HepG2 (cell line): ENCODE measurements around the gene SNRNP25. TPM values are rescaled to one million over a fixed set of nuclear protein-coding genes. Genes with fewer than 3 reads are reported as not detected.

Experiments used
- ATAC-seq: fragments of 200-7000 bp; cut with Tn5 transposase; 3 replicates; pipeline ENCODE4 v1.9.1; 2020; ENCODE audit warnings: mild to moderate bottlenecking, moderate library complexity
- BruUV-seq: library from RNA; stranded (reverse); fragments of 400-500 nt; replicated peaks from 2 replicates; lab custom pipeline; 2021; lab: Mats Ljungman, UMichigan
- CTCF ChIA-PET: fragments of 300-600 bp; formaldehyde crosslinking; extraction: SDS; loops from one replicate; lab custom pipeline; 2021; ENCODE audit warnings: low total read pairs, inconsistent platforms, low intra/inter-chr PET ratio; lab: Yijun Ruan, JAX
- POLR2A ChIA-PET: fragments of 350-600 bp; sonication (Branson Sonifier 250); formaldehyde crosslinking; loops from one replicate; lab custom pipeline; 2020; ENCODE audit warnings: antibody characterized with exemption, inconsistent platforms; lab: Yijun Ruan, JAX
- DNase-seq: peaks from one replicate; pipeline ENCODE4 v3.0.0-alpha.2; 2015; ENCODE audit warnings: low spot score
- FAIRE-seq: peaks from 3 replicates; lab custom pipeline; 2011; peaks lifted over from hg19 to GRCh38; lab: Jason Lieb, UNC
- H2AFZ ChIP-seq: one replicate; pipeline ENCODE4 v1.6.1; 2011; ENCODE audit warnings: low read length, inconsistent platforms
- H3K27ac ChIP-seq: fragments of 300-600 bp; 3 replicates; pipeline ENCODE4 v1.8.0; 2011; ENCODE audit warnings: mixed run types, mild to moderate bottlenecking, mixed read lengths, low read length, inconsistent platforms; ENCODE audit not compliant: insufficient read depth; ENCODE audit errors: extremely low read length
- H3K27me3 ChIP-seq, 2 experiments: fragments of 200-600 bp in 1 of 2; 2 replicates in 1 of 2; 3 replicates in 1 of 2; pipeline versions ENCODE4 v1.6.0 to v1.8.0; 2011; ENCODE audit warnings: low read length in 2 of 2, mild to moderate bottlenecking in 2 of 2, moderate library complexity in 2 of 2, inconsistent platforms in 1 of 2; ENCODE audit not compliant: insufficient read depth in 2 of 2, control insufficient read depth in 1 of 2
- H3K36me3 ChIP-seq, 2 experiments: fragments of 200-600 bp in 1 of 2; replicated peaks in 1 of 2; 2 replicates in 1 of 2; 3 replicates in 1 of 2; pipeline versions ENCODE4 v1.5.1 to v1.8.0; 2011; ENCODE audit warnings: low read length in 2 of 2, inconsistent platforms in 1 of 2; ENCODE audit not compliant: insufficient read depth in 2 of 2, control insufficient read depth in 1 of 2
- H3K4me1 ChIP-seq: 2 replicates; pipeline ENCODE4 v1.5.1; 2012; ENCODE audit warnings: low read length, inconsistent platforms; ENCODE audit not compliant: insufficient read depth
- H3K4me2 ChIP-seq: 2 replicates; pipeline ENCODE4 v1.6.0; 2011; ENCODE audit warnings: low read depth, low read length, inconsistent platforms
- H3K4me3 ChIP-seq, 3 experiments: fragments of 200-600 bp in 1 of 3; sonication (generic), shearing (Covaris generic) in 1 of 3; replicated peaks in 1 of 3; 2 replicates each; pipeline ENCODE4 v1.5.1; 2011 to 2016; ENCODE audit warnings: low read length in 3 of 3, inconsistent platforms in 2 of 3, low read depth in 2 of 3, mild to moderate bottlenecking in 2 of 3, control low read depth in 1 of 3, mixed read lengths in 1 of 3; ENCODE audit not compliant: insufficient read depth in 1 of 3
- H3K79me2 ChIP-seq: one replicate; pipeline ENCODE4 v1.6.1; 2011; ENCODE audit warnings: low read length, inconsistent platforms; ENCODE audit not compliant: insufficient read depth
- H3K9ac ChIP-seq: 2 replicates; pipeline ENCODE4 v1.6.0; 2011; ENCODE audit warnings: mild to moderate bottlenecking, low read depth, low read length, inconsistent platforms; ENCODE audit not compliant: insufficient read depth
- H3K9me3 ChIP-seq: 2 replicates; pipeline ENCODE4 v1.5.1; 2012; ENCODE audit warnings: mild to moderate bottlenecking, low read length
- H4K20me1 ChIP-seq: 2 replicates; pipeline ENCODE4 v1.6.0; 2011; ENCODE audit warnings: inconsistent platforms, mild to moderate bottlenecking, low read length, moderate library complexity; ENCODE audit not compliant: insufficient read depth
- ELF3 ChIP-seq: IDR thresholded peaks from 2 replicates; pipeline ENCODE4 v1.6.1; 2016; ENCODE audit warnings: missing genetic modification reagents, missing compliant biosample characterization
- GATAD1 ChIP-seq: IDR thresholded peaks from 2 replicates; pipeline ENCODE4 v1.6.1; 2016; ENCODE audit warnings: missing genetic modification reagents, missing compliant biosample characterization
- KDM2A ChIP-seq: sonication (generic); formaldehyde crosslinking; IDR thresholded peaks from 2 replicates; pipeline ENCODE4 v1.4.0; 2020; ENCODE audit warnings: low read depth, missing genetic modification reagents, borderline replicate concordance
- MAX ChIP-seq: IDR thresholded peaks from 2 replicates; pipeline ENCODE4 v1.6.1; 2012; ENCODE audit warnings: inconsistent platforms
- MYC ChIP-seq: sonication (generic); formaldehyde crosslinking; IDR thresholded peaks from 2 replicates; pipeline ENCODE4 v1.9.0; 2021; ENCODE audit warnings: missing genetic modification reagents, borderline replicate concordance
- NFRKB ChIP-seq: fragments of 450-650 bp; IDR thresholded peaks from 2 replicates; pipeline ENCODE4 v1.6.1; 2017
- PHF20 ChIP-seq: sonication (generic); formaldehyde crosslinking; IDR thresholded peaks from 2 replicates; pipeline ENCODE4 v1.5.0; 2020; ENCODE audit warnings: mild to moderate bottlenecking, missing genetic modification reagents
- TFDP2 ChIP-seq: sonication (generic); formaldehyde crosslinking; IDR thresholded peaks from 2 replicates; pipeline ENCODE4 v1.4.0; 2020; ENCODE audit warnings: missing genetic modification reagents
- ZNF704 ChIP-seq: sonication (generic); formaldehyde crosslinking; IDR thresholded peaks from 2 replicates; pipeline ENCODE4 v1.8.1; 2023; ENCODE audit warnings: mild to moderate bottlenecking, inconsistent platforms, moderate library complexity, missing genetic modification reagents, borderline replicate concordance
- ZNF75D ChIP-seq: sonication (generic); formaldehyde crosslinking; IDR thresholded peaks from 2 replicates; pipeline ENCODE4 v1.8.1; 2023; ENCODE audit warnings: missing genetic modification reagents, mild to moderate bottlenecking, borderline replicate concordance
- WGBS: methylation state at CpG from one replicate; pipeline ENCODE4 v1.1.6; 2017; ENCODE audit warnings: low lambda C conversion rate; 5-methylcytosine and 5-hydroxymethylcytosine counted together
- in situ Hi-C: cut with HindIII; loops from 2 replicates; pipeline ENCODE4 v1.10.0; 2017; ENCODE audit warnings: low pct_unique_long_range_greater_than_20kb; ENCODE audit not compliant: extremely low pct_ligation_motif_present
- intact Hi-C: fragments of 100-400 bp; cut with micrococcal nuclease; formaldehyde crosslinking; loops from one replicate; pipeline ENCODE4 v1.10.0; 2022; ENCODE audit not compliant: unreplicated experiment
- polyA plus RNA-seq, 8 experiments: library from polyadenylated mRNA; depleted of rRNA in 3 of 8; stranded (reverse) in 7 of 8; unstranded in 1 of 8; fragments of >200 nt; fragmentation: Illumina TruSeq in 4 of 8; extraction: Trizol in 4 of 8; gene quantifications; 2 replicates each; pipeline versions ENCODE4 v1.2.1 to v1.2.3, GENCODE V29; 2011 to 2016; ENCODE audit warnings: low read depth in 4 of 8, missing spikeins in 1 of 8, mixed read lengths in 1 of 8; ENCODE audit not compliant: insufficient read depth in 1 of 8
- total RNA-seq, 5 experiments: library from RNA; depleted of rRNA; stranded (reverse); fragments of >200 nt; fragmentation: Illumina TruSeq; extraction: Trizol; gene quantifications; 2 replicates each; pipeline ENCODE4 v1.2.3, GENCODE V29; 2016; ENCODE audit warnings: low read depth in 1 of 5

SNRNP25 gene
- total and polyA plus RNA-seq, 2 of the 13 experiments (the other 11 are each of a cell fraction or from before 2014, with no cell fraction given), result 34.1 to 97.4 TPM

GRCh38 chr16:74747-75334 is 21.2 kb downstream of the SNRNP25 start:
- no peak overlapping the region for H3K9ac ChIP-seq
- no peaks in the 10 kb centered on the region for H3K9me3 ChIP-seq
- peaks cover 4 to 6% of the 10 kb centered on the region in 2 experiments; a peak in 2 of 5 replicates for H3K36me3 ChIP-seq
- ATAC-seq, result no peak
- in situ Hi-C loops (no loop called here), intact Hi-C loops (no loop called here)
- TF ChIP-seq MYC (CRISPR knock-in tag), result peak; percentile 8; the same call in 1 of the 2 replicates
- 0 out of 2 replicates have a peak, but pooled peaks have one; percentile 4 for TF ChIP-seq KDM2A
- no peak for TF ChIP-seq NFRKB
- TF ChIP-seq MAX, result no peak
- ChIA-PET CTCF (interaction anchor here (2.5 kb wide), 1 partner anchor 9 kb away, joined by 11 read pairs; no protein-coding TSS in a partner anchor), POLR2A (interaction anchor here (0.8 to 2.6 kb wide), 3 partner anchors 22 to 278 kb away, joined by 4 to 12 read pairs (median 5); partner anchors contain the start of genes POLR3K and SNRNP25)
- peaks cover 2 to 8% of the 10 kb centered on the region in 2 experiments; a peak in 2 of 5 replicates for H3K27me3 ChIP-seq
- no TSS peak for BruUV-seq
- WGBS, result 33% methylated on average over 16 of the region's 16 CpGs
- DNase-seq, result no peak
- H3K79me2 ChIP-seq, result peaks cover 2% of the 10 kb centered on the region
- no peak overlapping the region for H3K4me3 ChIP-seq
- no peaks in the 10 kb centered on the region for H4K20me1 ChIP-seq
- no peak overlapping the region for H3K27ac ChIP-seq
- no peak overlapping the region for H2AFZ ChIP-seq
- peaks cover 78% of the 10 kb centered on the region for H3K4me1 ChIP-seq
- peak overlapping the region; percentile 95 for H3K4me2 ChIP-seq
- FAIRE-seq, result no peak

GRCh38 chr16:75580-76501 is 22.2 kb downstream of the SNRNP25 start:
- 3% methylated on average over 7 of the region's 11 CpGs for WGBS
- Histone ChIP-seq H3K27me3 (peaks cover 2 to 8% of the 10 kb centered on the region in 2 experiments; a peak in 2 of 5 replicates), H3K27ac (peak overlapping the region; percentile 30), H3K9ac (no peak overlapping the region), H3K36me3 (peaks cover 4 to 13% of the 10 kb centered on the region in 2 experiments; a peak in 3 of 5 replicates), H3K4me2 (peak overlapping the region; percentile 95), H4K20me1 (no peaks in the 10 kb centered on the region), H3K4me1 (peaks cover 71% of the 10 kb centered on the region), H3K9me3 (no peaks in the 10 kb centered on the region), H3K4me3 (peak overlapping the region; percentile 63 to 84 (median 80); a peak in 5 of 6 replicates), H2AFZ (no peak overlapping the region), H3K79me2 (peaks cover 2% of the 10 kb centered on the region)
- BruUV-seq, result no TSS peak
- peak; percentile 49 for ATAC-seq
- FAIRE-seq, result no peak
- CTCF ChIA-PET, result interaction anchor here (1.1 to 2.5 kb wide), 2 partner anchors 10 to 21 kb away, joined by 6 to 11 read pairs; no protein-coding TSS in a partner anchor
- in situ Hi-C loops (no loop called here), intact Hi-C loops (no loop called here)
- DNase-seq, result peak; percentile 82
- POLR2A ChIA-PET, result interaction anchor here (0.8 to 2.6 kb wide), 3 partner anchors 23 to 277 kb away, joined by 4 to 12 read pairs (median 5); partner anchors contain the start of genes POLR3K and SNRNP25
- TF ChIP-seq ELF3 (CRISPR knock-in tag) (peak; percentile 93), ZNF704 (CRISPR knock-in tag) (0 out of 2 replicates have a peak, but pooled peaks have one; percentile 47), ZNF75D (no peak), MYC (CRISPR knock-in tag) (0 out of 2 replicates have a peak, but pooled peaks have one; percentile 18), TFDP2 (CRISPR knock-in tag) (0 out of 2 replicates have a peak, but pooled peaks have one; percentile 14), PHF20 (CRISPR knock-in tag) (peak; percentile 49; the same call in 1 of the 2 replicates), GATAD1 (0 out of 2 replicates have a peak, but pooled peaks have one; percentile 18)
